GM18868 (cell line): ENCODE measurements around the gene CPT1A.

Experiments
- ATAC-seq: cut with Tn5 transposase; IDR thresholded peaks from one replicate; pipeline ENCODE4 v1.9.1; 2021; ENCODE audit warnings: mild to moderate bottlenecking, moderate library complexity; ENCODE audit not compliant: unreplicated experiment

Gene CPT1A

GRCh38 chr11:68854273-68854958 is 12.7 kb upstream of the CPT1A start:
- no peak for ATAC-seq

GRCh38 chr11:68852628-68853027 is 10.9 kb upstream of the CPT1A start:
- ATAC-seq, result no peak

- ATAC-seq, result no peak
Observed at GRCh38 chr11:68848429-68848828, 6.7 kb upstream of the CPT1A start.

GRCh38 chr11:68847395-68847794 is 5.7 kb upstream of the CPT1A start:
- no peak for ATAC-seq

GRCh38 chr11:68845351-68846002 is 3.8 kb upstream of the CPT1A start:
- no peak for ATAC-seq

GRCh38 chr11:68844801-68845200 is 3.1 kb upstream of the CPT1A start:
- ATAC-seq, result no peak

- ATAC-seq, result no peak
Observed at GRCh38 chr11:68844376-68844775, 2.7 kb upstream of the CPT1A start.

- ATAC-seq, result no peak
Observed at GRCh38 chr11:68843703-68844312, 2.1 kb upstream of the CPT1A start.

- no peak for ATAC-seq
Observed at GRCh38 chr11:68843052-68843561, 1.4 kb upstream of the CPT1A start.

- ATAC-seq, result no peak
Observed at GRCh38 chr11:68842427-68843051, 823 bp upstream of the CPT1A start.

GRCh38 chr11:68840661-68841653 is 759 bp downstream of the CPT1A start:
- no peak for ATAC-seq

GRCh38 chr11:68839911-68840641 is 1.6 kb downstream of the CPT1A start:
- ATAC-seq, result no peak

- ATAC-seq, result peak; percentile 38
Observed at GRCh38 chr11:68839054-68839865, 2.5 kb downstream of the CPT1A start.

GRCh38 chr11:68838572-68838964 is 3.1 kb downstream of the CPT1A start:
- ATAC-seq, result no peak

- no peak for ATAC-seq
Observed at GRCh38 chr11:68837583-68838571, 3.8 kb downstream of the CPT1A start.

GRCh38 chr11:68835749-68836148 is 6.0 kb downstream of the CPT1A start:
- no peak for ATAC-seq

GRCh38 chr11:68835328-68835727 is 6.4 kb downstream of the CPT1A start:
- ATAC-seq, result no peak
